ENCODE measurements around the gene ST13. TPM values are rescaled to one million over a fixed set of nuclear protein-coding genes. Genes with fewer than 3 reads are reported as not detected.

Gene ST13
- total RNA-seq, 4 donors from 2014 or later = 139 to 285 (median 189) TPM

- no peaks in the 10 kb centered on the region for H3K9me3 ChIP-seq
- H3K36me3 ChIP-seq = no peaks in the 10 kb centered on the region
- H3K27ac ChIP-seq = peak overlapping the region in 1 of 2 donors; percentile 86
- H3K4me3 ChIP-seq = peak overlapping the region; percentile 84 to 99
- H3K4me1 ChIP-seq = no peaks in the 10 kb centered on the region
- no peak for TF ChIP-seq CTCF (IDR thresholded peaks at IDR 0.05)
- no peak for TF ChIP-seq POLR2A (IDR thresholded peaks at IDR 0.05)
- H3K27me3 ChIP-seq = no peaks in the 10 kb centered on the region
- intact Hi-C loops (cut with DNase I; ENCODE audit: low total_unique reads) = no loop called here
- DNase-seq = no peak
These were observed 38.7 kb downstream of the ST13 start for GRCh38 chr22:40817737-40818136.

GRCh38 chr22:40813912-40814315 is 42.5 kb downstream of the ST13 start:
- Histone ChIP-seq H3K36me3 (no peaks in the 10 kb centered on the region), H3K27ac (no peak overlapping the region), H3K4me1 (no peaks in the 10 kb centered on the region), H3K4me3 (no peak overlapping the region), H3K9me3 (no peaks in the 10 kb centered on the region), H3K27me3 (no peaks in the 10 kb centered on the region)
- DNase-seq = no peak
- intact Hi-C loops (cut with DNase I; ENCODE audit: low total_unique reads) = no loop called here
- no peak for TF ChIP-seq CTCF (IDR thresholded peaks at IDR 0.05)
- TF ChIP-seq POLR2A (IDR thresholded peaks at IDR 0.05) = no peak

GRCh38 chr22:40808018-40808841 is 48.2 kb downstream of the ST13 start:
- intact Hi-C loops (cut with DNase I; ENCODE audit: low total_unique reads) = no loop called here
- H3K27me3 ChIP-seq = no peaks in the 10 kb centered on the region
- H3K27ac ChIP-seq = no peak overlapping the region
- DNase-seq = no peak
- no peak overlapping the region for H3K4me3 ChIP-seq
- TF ChIP-seq CTCF (IDR thresholded peaks at IDR 0.05) (no peak), POLR2A (IDR thresholded peaks at IDR 0.05) (no peak)
- no peaks in the 10 kb centered on the region for H3K9me3 ChIP-seq
- H3K4me1 ChIP-seq = no peaks in the 10 kb centered on the region
- no peaks in the 10 kb centered on the region for H3K36me3 ChIP-seq

GRCh38 chr22:40806711-40807110 is 49.7 kb downstream of the ST13 start:
- no peaks in the 10 kb centered on the region for H3K27me3 ChIP-seq
- H3K9me3 ChIP-seq = no peaks in the 10 kb centered on the region
- no peaks in the 10 kb centered on the region for H3K4me1 ChIP-seq
- intact Hi-C loops (cut with DNase I; ENCODE audit: low total_unique reads) = no loop called here
- H3K4me3 ChIP-seq = no peak overlapping the region
- no peaks in the 10 kb centered on the region for H3K36me3 ChIP-seq
- no peak for DNase-seq
- TF ChIP-seq POLR2A (IDR thresholded peaks at IDR 0.05) = no peak
- no peak for TF ChIP-seq CTCF (IDR thresholded peaks at IDR 0.05)
- no peak overlapping the region for H3K27ac ChIP-seq

- no peaks in the 10 kb centered on the region for H3K36me3 ChIP-seq
- H3K9me3 ChIP-seq = no peaks in the 10 kb centered on the region
- no peaks in the 10 kb centered on the region for H3K27me3 ChIP-seq
- no peak for TF ChIP-seq POLR2A (IDR thresholded peaks at IDR 0.05)
- TF ChIP-seq CTCF (IDR thresholded peaks at IDR 0.05) = no peak
- intact Hi-C loops (cut with DNase I; ENCODE audit: low total_unique reads) = no loop called here
- H3K4me1 ChIP-seq = no peaks in the 10 kb centered on the region
- no peak for DNase-seq
- H3K27ac ChIP-seq = no peak overlapping the region
- no peak overlapping the region for H3K4me3 ChIP-seq
These were observed 50.7 kb downstream of the ST13 start for GRCh38 chr22:40805699-40806203.
